ENCODE measurements around the gene PKIG. TPM values are rescaled to one million over a fixed set of nuclear protein-coding genes. Genes with fewer than 3 reads are reported as not detected.

Gene PKIG
- total and polyA plus RNA-seq, 10 of the 15 experiments (the other 5 are each of a cell fraction or from before 2014, with no cell fraction given), result 5.7 to 82.3 (median 39.7) TPM

DNA sequence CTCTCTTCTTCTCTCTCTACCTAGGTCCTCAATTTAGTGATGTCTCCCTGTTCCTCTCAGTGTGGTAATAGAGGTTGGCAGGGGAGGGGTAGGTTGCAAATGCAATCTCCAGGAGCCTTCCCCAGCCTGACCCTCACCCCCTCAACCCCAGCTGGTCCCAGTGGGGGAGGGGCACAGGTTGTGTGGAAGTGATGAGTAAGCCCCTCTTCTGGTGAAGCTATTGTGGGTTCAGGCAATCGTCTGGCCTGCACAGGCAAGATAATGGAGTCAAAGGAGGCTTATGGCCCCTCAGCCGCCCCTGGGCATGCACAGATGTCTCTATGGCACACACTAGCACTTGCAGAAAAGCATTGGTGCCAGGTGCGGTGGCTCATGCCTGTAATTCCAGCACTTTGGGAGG, 79.9 kb downstream of the PKIG start (continued):
- TF ChIP-seq SMAD1 (IDR thresholded peaks at IDR 0.05; ENCODE audit: low read depth, partially characterized antibody) (no peak), RFX5 (IDR thresholded peaks at IDR 0.05; ENCODE audit: low read depth, low read length) (no peak)

GRCh38 chr20:44664131-44664530, 81.8 kb downstream of the PKIG start:
- RAD21 ChIA-PET (ENCODE audit: unreplicated experiment), result interaction anchor here (0.8 to 1.8 kb wide), 3 partner anchors 14 to 21 kb away, joined by 3 to 4 read pairs (median 4); no protein-coding TSS in a partner anchor
- POLR2A ChIA-PET, result interaction anchor here (0.7 kb wide), 1 partner anchor 11 kb away, joined by 3 read pairs; no protein-coding TSS in a partner anchor
- in situ Hi-C loops (cut with MboI) (no loop called here), intact Hi-C loops (cut with micrococcal nuclease; ENCODE audit: unreplicated experiment) (no loop called here)
- no peaks in the 10 kb centered on the region for H3K27me3 ChIP-seq (replicated peaks in 1 of 2; ENCODE audit: control insufficient read depth in 2 of 2, insufficient read depth in 2 of 2, low read length in 1 of 2)
- no peak for ATAC-seq
- no peak overlapping the region for H3K9ac ChIP-seq (ENCODE audit: control insufficient read depth, insufficient read depth, low read length)
- H3K27ac ChIP-seq (ENCODE audit: control insufficient read depth, insufficient read depth), result no peak overlapping the region
- no peaks in the 10 kb centered on the region for H3K36me3 ChIP-seq (ENCODE audit: control insufficient read depth in 2 of 2, insufficient read depth in 2 of 2, low read length in 1 of 2)
- no TSS peak for BruUV-seq (replicated peaks)
- no peaks in the 10 kb centered on the region for H3K79me2 ChIP-seq (ENCODE audit: control insufficient read depth, insufficient read depth, low read length)
- SMC1A ChIA-PET (ENCODE audit: uncharacterized antibody, unreplicated experiment), result interaction anchor here (0.7 to 4.8 kb wide), 7 partner anchors 14 to 193 kb away, joined by 3 to 14 read pairs (median 4); no protein-coding TSS in a partner anchor
- DNase-seq (ENCODE audit: low read depth, low spot score), result no peak
- H4K20me1 ChIP-seq (ENCODE audit: control insufficient read depth, insufficient read depth), result no peaks in the 10 kb centered on the region
- no peak overlapping the region for H3K4me3 ChIP-seq
- no peaks in the 10 kb centered on the region; the same call in 1 of the 2 replicates for H3K4me1 ChIP-seq (ENCODE audit: control insufficient read depth, insufficient read depth, low read length)
- H2AFZ ChIP-seq (ENCODE audit: control insufficient read depth, low read depth, low read length), result no peak overlapping the region
- no peak for TF ChIP-seq NBN (IDR thresholded peaks at IDR 0.05)
- H3K4me2 ChIP-seq (ENCODE audit: control insufficient read depth, insufficient read depth), result no peak overlapping the region
- CTCF ChIA-PET, result interaction anchor here (0.7 to 2.0 kb wide), 4 partner anchors 11 to 21 kb away, joined by 3 to 12 read pairs (median 4); no protein-coding TSS in a partner anchor
- FAIRE-seq, result no peak
- no peaks in the 10 kb centered on the region; the same call in 2 of the 3 replicates for H3K9me3 ChIP-seq (replicated peaks; ENCODE audit: control insufficient read depth, insufficient read depth, low read length)
- 51% methylated on average over 3 of the region's 3 CpGs for WGBS (ENCODE audit: insufficient coverage, insufficient replicate concordance, low lambda C conversion rate, missing lambda C conversion rate)

DNA sequence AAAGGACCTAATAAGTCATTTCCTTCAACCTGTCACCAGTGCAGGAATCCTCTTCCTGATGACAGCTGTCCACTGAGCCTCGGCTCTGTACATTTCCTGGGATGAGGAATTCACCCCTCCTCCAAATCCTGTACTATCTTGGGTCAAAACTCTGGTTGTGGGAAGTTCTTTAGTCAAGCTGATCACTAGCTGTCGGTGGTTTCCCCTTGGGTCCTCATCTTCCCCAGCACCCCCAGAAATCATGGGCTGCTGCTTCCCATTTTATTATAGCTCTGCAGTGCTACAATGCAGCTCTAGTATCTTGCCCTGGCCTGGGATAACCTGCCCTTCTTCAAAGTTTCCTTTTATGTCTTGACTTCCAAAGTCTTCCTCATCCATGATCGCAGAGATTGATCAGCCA, 83.7 kb downstream of the PKIG start:
- H3K27ac ChIP-seq (ENCODE audit: control insufficient read depth, insufficient read depth), result no peak overlapping the region
- H2AFZ ChIP-seq (ENCODE audit: control insufficient read depth, low read depth, low read length), result no peak overlapping the region
- H3K27me3 ChIP-seq (replicated peaks in 1 of 2; ENCODE audit: control insufficient read depth in 2 of 2, insufficient read depth in 2 of 2, low read length in 1 of 2), result no peaks in the 10 kb centered on the region
- H4K20me1 ChIP-seq (ENCODE audit: control insufficient read depth, insufficient read depth), result no peaks in the 10 kb centered on the region
- intact Hi-C loops (cut with micrococcal nuclease; ENCODE audit: unreplicated experiment) (no loop called here), in situ Hi-C loops (cut with MboI) (no loop called here)
- no TSS peak for BruUV-seq (replicated peaks)
- H3K9me3 ChIP-seq (replicated peaks; ENCODE audit: control insufficient read depth, insufficient read depth, low read length), result no peaks in the 10 kb centered on the region
- FAIRE-seq, result no peak
- DNase-seq (ENCODE audit: low read depth, low spot score), result no peak
- SMC1A ChIA-PET (ENCODE audit: uncharacterized antibody, unreplicated experiment), result interaction anchor here (1.0 to 4.8 kb wide), 7 partner anchors 15 to 146 kb away, joined by 3 to 14 read pairs (median 4); no protein-coding TSS in a partner anchor
- H3K4me2 ChIP-seq (ENCODE audit: control insufficient read depth, insufficient read depth), result no peak overlapping the region
- no peak for ATAC-seq
- CTCF ChIA-PET, result interaction anchor here (0.7 to 4.0 kb wide), 8 partner anchors 9 to 83 kb away, joined by 3 to 32 read pairs (median 4); partner anchors contain the start of gene PKIG
- H3K36me3 ChIP-seq (ENCODE audit: control insufficient read depth in 2 of 2, insufficient read depth in 2 of 2, low read length in 1 of 2), result no peaks in the 10 kb centered on the region
- POLR2A ChIA-PET, result interaction anchor here (1.2 kb wide), 1 partner anchor 29 kb away, joined by 4 read pairs; no protein-coding TSS in a partner anchor
- H3K9ac ChIP-seq (ENCODE audit: control insufficient read depth, insufficient read depth, low read length), result no peak overlapping the region
- RAD21 ChIA-PET (ENCODE audit: unreplicated experiment), result interaction anchor here (1.1 to 1.5 kb wide), 3 partner anchors 15 to 21 kb away, joined by 4 to 7 read pairs (median 6); no protein-coding TSS in a partner anchor
- no peak overlapping the region for H3K4me3 ChIP-seq
- 48% methylated on average over 3 of the region's 3 CpGs for WGBS (ENCODE audit: insufficient coverage, insufficient replicate concordance, low lambda C conversion rate, missing lambda C conversion rate)
- H3K79me2 ChIP-seq (ENCODE audit: control insufficient read depth, insufficient read depth, low read length), result no peaks in the 10 kb centered on the region
- no peaks in the 10 kb centered on the region for H3K4me1 ChIP-seq (ENCODE audit: control insufficient read depth, insufficient read depth, low read length)
- no peak for TF ChIP-seq HCFC1 (IDR thresholded peaks at IDR 0.05; ENCODE audit: low read length)
- no peak for TF ChIP-seq RFX5 (IDR thresholded peaks at IDR 0.05; ENCODE audit: low read depth, low read length)
- no peak for TF ChIP-seq ZNF622 (IDR thresholded peaks at IDR 0.05)
- no peak for TF ChIP-seq SMAD1 (IDR thresholded peaks at IDR 0.05; ENCODE audit: low read depth, partially characterized antibody)
- no peak for TF ChIP-seq FOS (IDR thresholded peaks at IDR 0.05; ENCODE audit: borderline replicate concordance, extremely low read depth, insufficient read length)
- TF ChIP-seq, protein P1, sequence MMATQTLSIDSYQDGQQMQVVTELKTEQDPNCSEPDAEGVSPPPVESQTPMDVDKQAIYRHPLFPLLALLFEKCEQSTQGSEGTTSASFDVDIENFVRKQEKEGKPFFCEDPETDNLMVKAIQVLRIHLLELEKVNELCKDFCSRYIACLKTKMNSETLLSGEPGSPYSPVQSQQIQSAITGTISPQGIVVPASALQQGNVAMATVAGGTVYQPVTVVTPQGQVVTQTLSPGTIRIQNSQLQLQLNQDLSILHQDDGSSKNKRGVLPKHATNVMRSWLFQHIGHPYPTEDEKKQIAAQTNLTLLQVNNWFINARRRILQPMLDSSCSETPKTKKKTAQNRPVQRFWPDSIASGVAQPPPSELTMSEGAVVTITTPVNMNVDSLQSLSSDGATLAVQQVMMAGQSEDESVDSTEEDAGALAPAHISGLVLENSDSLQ (IDR thresholded peaks at IDR 0.05), result no peak
- TF ChIP-seq JUNB (IDR thresholded peaks at IDR 0.05), result no peak
- TF ChIP-seq NFYB (IDR thresholded peaks at IDR 0.05; ENCODE audit: insufficient read depth, low read depth, low read length), result no peak
- TF ChIP-seq MYB (IDR thresholded peaks at IDR 0.05; ENCODE audit: borderline replicate concordance, low read depth, low read length), result no peak
- TF ChIP-seq BHLHE40 (IDR thresholded peaks at IDR 0.05; ENCODE audit: borderline replicate concordance in 1 of 2, low read depth in 2 of 2, low read length in 1 of 2), result no peak
- TF ChIP-seq BMI1 (IDR thresholded peaks at IDR 0.05; ENCODE audit: borderline replicate concordance), result no peak
- TF ChIP-seq, protein P2, sequence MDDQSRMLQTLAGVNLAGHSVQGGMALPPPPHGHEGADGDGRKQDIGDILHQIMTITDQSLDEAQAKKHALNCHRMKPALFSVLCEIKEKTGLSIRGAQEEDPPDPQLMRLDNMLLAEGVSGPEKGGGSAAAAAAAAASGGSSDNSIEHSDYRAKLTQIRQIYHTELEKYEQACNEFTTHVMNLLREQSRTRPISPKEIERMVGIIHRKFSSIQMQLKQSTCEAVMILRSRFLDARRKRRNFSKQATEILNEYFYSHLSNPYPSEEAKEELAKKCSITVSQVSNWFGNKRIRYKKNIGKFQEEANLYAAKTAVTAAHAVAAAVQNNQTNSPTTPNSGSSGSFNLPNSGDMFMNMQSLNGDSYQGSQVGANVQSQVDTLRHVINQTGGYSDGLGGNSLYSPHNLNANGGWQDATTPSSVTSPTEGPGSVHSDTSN (IDR thresholded peaks at IDR 0.05; ENCODE audit: insufficient replicate concordance, low read depth, low read length), result no peak
